ENCODE results near the gene BRMS1.

DNA sequence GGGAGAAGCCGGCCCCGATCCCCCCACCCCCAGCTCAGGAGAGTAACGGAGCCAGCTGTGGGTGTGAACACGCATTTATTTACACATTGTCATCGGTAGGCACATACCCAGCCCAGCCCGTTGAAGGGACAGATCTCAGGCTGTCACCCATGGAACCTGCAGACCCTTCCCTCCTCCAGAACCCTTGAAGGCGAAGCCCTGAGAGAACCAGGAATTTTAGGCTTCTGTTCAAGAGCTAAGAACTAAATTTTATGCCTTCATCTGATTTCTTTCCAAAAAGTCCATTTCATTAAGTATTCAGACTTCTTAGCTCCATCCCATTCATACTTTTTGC is 379 bp upstream of the BRMS1 start:
- TF ChIP-seq, protein P1, sequence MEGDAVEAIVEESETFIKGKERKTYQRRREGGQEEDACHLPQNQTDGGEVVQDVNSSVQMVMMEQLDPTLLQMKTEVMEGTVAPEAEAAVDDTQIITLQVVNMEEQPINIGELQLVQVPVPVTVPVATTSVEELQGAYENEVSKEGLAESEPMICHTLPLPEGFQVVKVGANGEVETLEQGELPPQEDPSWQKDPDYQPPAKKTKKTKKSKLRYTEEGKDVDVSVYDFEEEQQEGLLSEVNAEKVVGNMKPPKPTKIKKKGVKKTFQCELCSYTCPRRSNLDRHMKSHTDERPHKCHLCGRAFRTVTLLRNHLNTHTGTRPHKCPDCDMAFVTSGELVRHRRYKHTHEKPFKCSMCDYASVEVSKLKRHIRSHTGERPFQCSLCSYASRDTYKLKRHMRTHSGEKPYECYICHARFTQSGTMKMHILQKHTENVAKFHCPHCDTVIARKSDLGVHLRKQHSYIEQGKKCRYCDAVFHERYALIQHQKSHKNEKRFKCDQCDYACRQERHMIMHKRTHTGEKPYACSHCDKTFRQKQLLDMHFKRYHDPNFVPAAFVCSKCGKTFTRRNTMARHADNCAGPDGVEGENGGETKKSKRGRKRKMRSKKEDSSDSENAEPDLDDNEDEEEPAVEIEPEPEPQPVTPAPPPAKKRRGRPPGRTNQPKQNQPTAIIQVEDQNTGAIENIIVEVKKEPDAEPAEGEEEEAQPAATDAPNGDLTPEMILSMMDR (IDR thresholded peaks at IDR 0.05; ENCODE audit: low read depth, low read length), result no peak
- TF ChIP-seq POLR2A (IDR thresholded peaks at IDR 0.05; ENCODE audit: extremely low read depth, insufficient read length), result no peak
